Measurements from ENCODE around the gene ABCA7.

Gene ABCA7

DNA sequence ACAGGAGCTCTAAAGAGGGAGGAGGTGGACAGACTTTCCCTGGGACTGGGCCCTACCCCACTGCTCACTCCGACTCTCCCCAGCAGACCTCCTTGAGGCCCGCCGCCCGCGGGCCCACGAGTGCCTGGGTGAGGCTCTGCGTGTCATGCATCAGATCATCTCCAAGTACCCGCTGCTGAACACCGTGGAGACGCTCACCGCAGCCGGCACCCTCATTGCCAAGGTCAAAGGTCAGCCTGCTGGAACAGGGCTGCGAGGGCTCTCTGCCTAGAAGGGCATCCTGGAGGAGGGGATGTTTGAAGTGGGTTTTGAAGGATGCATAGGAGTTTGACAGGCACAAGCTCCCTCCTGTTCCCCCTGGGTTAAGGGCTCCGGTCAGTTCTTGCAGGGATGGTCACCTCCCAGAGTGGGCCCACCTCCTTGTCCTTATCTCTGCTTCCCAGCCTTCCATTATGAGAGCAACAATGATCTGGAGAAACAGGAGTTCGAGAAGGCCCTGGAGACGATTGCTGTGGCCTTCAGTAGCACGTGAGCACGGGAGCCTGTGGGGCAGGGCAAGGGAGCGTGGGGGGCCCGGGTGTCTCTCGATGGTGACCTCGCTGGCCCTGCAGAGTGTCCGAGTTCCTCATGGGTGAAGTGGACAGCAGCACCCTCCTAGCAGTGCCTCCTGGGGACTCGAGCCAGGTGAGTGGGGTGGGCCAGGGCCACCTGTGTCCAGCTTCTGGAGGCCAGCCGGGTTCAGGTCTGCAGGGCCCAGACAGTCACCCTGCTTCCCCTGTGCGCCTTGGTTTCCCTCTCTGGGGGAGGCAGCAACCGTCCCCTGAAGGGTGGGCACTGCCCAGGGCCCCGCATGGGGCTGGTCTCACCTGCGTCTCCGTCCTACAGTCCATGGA is 33.4 kb downstream of the ABCA7 start:
- Histone ChIP-seq H3K4me1 (ENCODE audit: control insufficient read depth in 1 of 2, insufficient read depth in 2 of 2, low read length in 2 of 2) (peaks cover 4 to 14% of the 10 kb centered on the region in 2 donors), H3K36me3 (ENCODE audit: control insufficient read depth in 1 of 2, insufficient read depth in 2 of 2, low read length in 2 of 2) (no peaks in the 10 kb centered on the region), H3K27me3 (ENCODE audit: low read depth, low read length) (peaks cover 13% of the 10 kb centered on the region), H3K4me3 (ENCODE audit: low read depth in 1 of 2, low read length in 2 of 2) (no peak overlapping the region), H3K9me3 (ENCODE audit: control insufficient read depth in 1 of 2, low read length in 2 of 2) (no peaks in the 10 kb centered on the region), H3K27ac (ENCODE audit: low read length) (no peak overlapping the region)

DNA sequence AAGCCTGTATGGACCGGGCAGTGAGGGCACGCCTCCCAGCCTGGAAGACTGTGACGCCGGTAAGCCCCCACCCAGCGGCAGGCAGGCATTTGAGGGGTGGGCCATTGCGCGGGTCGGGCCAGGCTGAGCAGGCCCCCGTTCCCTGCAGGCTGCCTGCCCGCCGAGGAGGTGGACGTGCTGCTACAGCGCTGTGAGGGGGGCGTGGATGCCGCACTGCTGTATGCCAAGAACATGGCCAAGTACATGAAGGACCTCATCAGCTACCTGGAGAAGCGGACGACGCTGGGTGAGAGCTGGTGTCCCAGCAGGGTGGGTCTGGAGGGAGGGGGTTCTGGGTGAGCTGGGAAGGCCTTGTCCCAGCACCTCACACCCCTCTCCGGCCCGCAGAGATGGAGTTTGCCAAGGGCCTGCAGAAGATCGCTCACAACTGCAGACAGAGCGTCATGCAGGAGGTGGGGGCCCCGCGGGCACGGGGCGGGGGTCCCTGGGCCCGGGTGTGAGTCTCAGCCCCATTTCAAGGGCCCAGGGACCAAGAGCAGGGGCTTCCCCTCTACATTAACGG is 34.1 kb downstream of the ABCA7 start:
- Histone ChIP-seq H3K4me1 (ENCODE audit: control insufficient read depth in 1 of 2, insufficient read depth in 2 of 2, low read length in 2 of 2) (peaks cover 4 to 14% of the 10 kb centered on the region in 2 donors), H3K36me3 (ENCODE audit: control insufficient read depth in 1 of 2, insufficient read depth in 2 of 2, low read length in 2 of 2) (no peaks in the 10 kb centered on the region), H3K27ac (ENCODE audit: low read length) (no peak overlapping the region), H3K27me3 (ENCODE audit: low read depth, low read length) (peaks cover 7% of the 10 kb centered on the region), H3K4me3 (ENCODE audit: low read depth in 1 of 2, low read length in 2 of 2) (no peak overlapping the region), H3K9me3 (ENCODE audit: control insufficient read depth in 1 of 2, low read length in 2 of 2) (no peaks in the 10 kb centered on the region)

DNA sequence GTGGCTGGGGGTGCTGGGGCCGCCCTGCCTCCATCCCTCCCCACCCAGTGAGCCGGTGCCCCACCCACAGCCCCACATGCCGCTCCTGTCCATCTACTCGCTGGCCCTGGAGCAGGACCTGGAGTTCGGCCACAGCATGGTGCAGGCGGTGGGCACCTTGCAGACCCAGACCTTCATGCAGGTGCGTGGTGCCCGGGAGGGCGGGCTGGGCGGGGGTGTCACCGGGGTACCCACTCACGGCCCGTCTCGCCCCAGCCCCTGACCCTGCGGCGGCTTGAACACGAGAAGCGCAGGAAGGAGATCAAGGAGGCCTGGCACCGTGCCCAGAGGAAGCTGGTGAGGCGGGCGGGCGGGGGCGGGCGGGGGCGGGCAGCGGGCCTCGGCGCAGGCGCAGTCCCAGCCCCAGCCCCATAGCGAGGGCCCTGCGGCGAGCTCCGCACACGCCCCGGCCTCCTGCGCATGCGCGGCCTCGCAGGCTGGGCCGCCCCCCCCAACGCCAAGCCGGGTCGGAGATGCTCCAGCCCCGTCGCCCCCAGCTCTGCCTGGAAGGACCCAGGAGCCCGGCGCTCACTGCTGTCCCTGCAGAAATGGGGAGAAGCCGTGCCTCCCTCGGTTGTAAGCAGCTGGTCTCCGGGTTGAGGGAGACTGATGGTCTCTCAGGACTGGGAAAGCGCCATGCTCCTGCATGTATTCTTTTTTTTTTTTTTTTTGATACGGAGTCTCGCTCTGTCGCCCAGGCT is 34.8 kb downstream of the ABCA7 start:
- Histone ChIP-seq H3K4me1 (ENCODE audit: control insufficient read depth in 1 of 2, insufficient read depth in 2 of 2, low read length in 2 of 2) (peaks cover 4 to 9% of the 10 kb centered on the region in 2 donors), H3K4me3 (ENCODE audit: low read depth in 1 of 2, low read length in 2 of 2) (no peak overlapping the region), H3K27me3 (ENCODE audit: low read depth, low read length) (peaks cover 7% of the 10 kb centered on the region), H3K9me3 (ENCODE audit: control insufficient read depth in 1 of 2, low read length in 2 of 2) (no peaks in the 10 kb centered on the region), H3K27ac (ENCODE audit: low read length) (no peak overlapping the region), H3K36me3 (ENCODE audit: control insufficient read depth in 1 of 2, insufficient read depth in 2 of 2, low read length in 2 of 2) (no peaks in the 10 kb centered on the region)

DNA sequence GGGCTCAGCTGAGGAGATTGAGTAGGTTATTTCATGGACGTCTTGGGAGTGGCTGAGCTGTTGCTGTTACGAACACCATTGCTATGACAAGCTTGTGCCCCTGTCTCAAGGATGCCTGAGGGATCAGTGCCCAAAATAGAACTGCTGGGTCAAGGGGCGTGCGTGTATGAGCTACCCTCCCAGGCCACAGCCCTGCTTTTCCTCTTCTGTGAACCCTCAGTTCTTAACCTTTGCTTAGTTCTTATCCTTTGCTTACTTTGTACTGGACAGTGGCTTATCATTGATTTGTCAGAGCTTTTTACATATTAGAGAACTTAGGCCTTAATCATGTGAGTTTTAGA is 36.1 kb downstream of the ABCA7 start:
- Histone ChIP-seq H3K9me3 (ENCODE audit: control insufficient read depth in 1 of 2, low read length in 2 of 2) (no peaks in the 10 kb centered on the region), H3K27ac (ENCODE audit: low read length) (no peak overlapping the region), H3K4me1 (ENCODE audit: control insufficient read depth in 1 of 2, insufficient read depth in 2 of 2, low read length in 2 of 2) (peaks cover 4 to 6% of the 10 kb centered on the region in 2 donors), H3K4me3 (ENCODE audit: low read depth in 1 of 2, low read length in 2 of 2) (no peak overlapping the region), H3K36me3 (ENCODE audit: control insufficient read depth in 1 of 2, insufficient read depth in 2 of 2, low read length in 2 of 2) (no peaks in the 10 kb centered on the region), H3K27me3 (ENCODE audit: low read depth, low read length) (peaks cover 3% of the 10 kb centered on the region)

DNA sequence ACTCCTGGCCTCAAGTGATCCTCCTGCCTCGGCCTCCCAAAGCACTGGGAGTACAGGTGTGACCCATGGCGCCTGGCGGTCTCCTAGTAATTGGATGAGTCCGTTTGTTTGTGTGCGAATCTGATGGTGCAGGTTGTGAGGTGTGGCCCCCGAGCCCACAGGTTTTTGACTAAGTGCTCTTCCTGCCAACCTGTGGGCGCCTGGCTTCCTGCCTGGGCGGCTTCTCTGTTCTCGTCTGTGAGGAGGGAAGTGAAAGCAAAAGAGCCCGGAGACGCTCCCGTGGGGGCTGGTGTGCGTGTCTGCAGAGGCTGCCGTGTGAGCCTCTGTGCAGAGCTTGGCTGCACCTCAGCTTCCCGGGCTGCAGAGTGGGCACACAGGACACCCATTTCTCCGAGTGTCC is 37.0 kb downstream of the ABCA7 start:
- Histone ChIP-seq H3K4me3 (ENCODE audit: low read depth in 1 of 2, low read length in 2 of 2) (no peak overlapping the region), H3K27ac (ENCODE audit: low read length) (no peak overlapping the region), H3K9me3 (ENCODE audit: control insufficient read depth in 1 of 2, low read length in 2 of 2) (no peaks in the 10 kb centered on the region), H3K27me3 (ENCODE audit: low read depth, low read length) (peaks cover 3% of the 10 kb centered on the region), H3K36me3 (ENCODE audit: control insufficient read depth in 1 of 2, insufficient read depth in 2 of 2, low read length in 2 of 2) (no peaks in the 10 kb centered on the region), H3K4me1 (ENCODE audit: control insufficient read depth in 1 of 2, insufficient read depth in 2 of 2, low read length in 2 of 2) (peaks cover 0 to 4% of the 10 kb centered on the region in 2 donors)

DNA sequence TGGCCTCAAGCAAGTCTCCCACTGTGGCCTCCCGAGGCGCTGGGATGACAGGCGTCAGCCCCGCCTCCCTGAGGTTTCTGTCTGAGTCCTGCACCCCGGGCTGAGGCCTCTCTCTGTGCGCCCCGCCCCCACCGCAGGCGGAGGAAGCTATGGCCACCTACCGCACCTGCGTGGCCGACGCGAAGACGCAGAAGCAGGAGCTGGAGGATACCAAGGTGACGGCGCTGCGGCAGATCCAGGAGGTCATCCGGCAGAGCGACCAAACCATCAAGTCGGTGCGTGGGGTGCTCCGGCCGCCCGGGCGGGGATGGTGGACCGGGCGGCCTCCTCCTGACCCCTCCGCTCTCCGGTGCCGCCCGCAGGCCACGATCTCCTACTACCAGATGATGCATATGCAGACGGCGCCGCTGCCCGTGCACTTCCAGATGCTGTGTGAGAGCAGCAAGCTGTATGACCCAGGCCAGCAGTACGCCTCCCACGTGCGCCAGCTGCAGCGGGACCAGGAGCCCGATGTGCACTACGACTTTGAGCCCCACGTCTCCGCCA is 39.7 kb downstream of the ABCA7 start:
- H3K27me3 ChIP-seq (ENCODE audit: low read depth, low read length), result no peaks in the 10 kb centered on the region
- H3K4me3 ChIP-seq (ENCODE audit: low read depth in 1 of 2, low read length in 2 of 2), result no peak overlapping the region
- H3K4me1 ChIP-seq (ENCODE audit: control insufficient read depth in 1 of 2, insufficient read depth in 2 of 2, low read length in 2 of 2), result peaks cover 4 to 8% of the 10 kb centered on the region in 2 donors
- no peaks in the 10 kb centered on the region for H3K9me3 ChIP-seq (ENCODE audit: control insufficient read depth in 1 of 2, low read length in 2 of 2)
- no peaks in the 10 kb centered on the region for H3K36me3 ChIP-seq (ENCODE audit: control insufficient read depth in 1 of 2, insufficient read depth in 2 of 2, low read length in 2 of 2)
- no peak overlapping the region for H3K27ac ChIP-seq (ENCODE audit: low read length)

DNA sequence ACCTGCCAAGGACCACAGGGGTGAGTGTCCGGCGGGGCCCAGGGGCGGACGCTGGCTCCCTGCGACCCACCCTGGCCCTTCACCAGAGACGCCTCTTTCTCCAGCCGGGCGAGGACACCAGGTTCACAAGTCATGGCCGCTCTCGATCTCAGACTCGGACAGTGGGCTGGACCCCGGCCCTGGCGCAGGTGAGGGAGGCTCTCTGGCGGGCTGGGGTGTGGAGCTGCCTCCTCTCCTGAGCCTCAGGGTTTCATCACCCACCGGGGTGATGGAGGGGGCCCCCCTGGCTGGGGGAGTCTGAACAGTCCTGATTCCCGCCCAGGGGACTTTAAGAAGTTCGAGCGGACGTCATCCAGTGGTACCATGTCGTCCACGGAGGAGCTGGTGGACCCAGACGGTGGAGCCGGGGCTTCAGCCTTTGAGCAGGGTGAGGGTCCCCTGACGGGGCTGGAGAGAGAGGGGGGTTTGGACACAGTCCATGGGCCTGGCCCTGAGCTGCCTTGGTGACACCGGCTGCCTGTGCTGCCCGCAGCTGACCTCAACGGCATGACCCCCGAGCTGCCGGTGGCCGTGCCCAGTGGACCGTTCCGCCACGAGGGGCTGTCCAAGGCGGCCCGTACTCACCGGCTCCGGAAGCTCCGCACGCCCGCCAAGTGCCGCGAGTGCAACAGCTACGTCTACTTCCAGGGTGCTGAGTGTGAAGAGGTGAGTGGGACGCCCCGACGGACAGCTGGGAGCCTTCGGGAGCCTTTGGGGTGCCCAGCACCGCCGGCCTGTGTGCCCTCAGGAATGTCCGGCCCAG is 40.7 kb downstream of the ABCA7 start:
- Histone ChIP-seq H3K27me3 (ENCODE audit: low read depth, low read length) (no peaks in the 10 kb centered on the region), H3K27ac (ENCODE audit: low read length) (no peak overlapping the region), H3K36me3 (ENCODE audit: control insufficient read depth in 1 of 2, insufficient read depth in 2 of 2, low read length in 2 of 2) (no peaks in the 10 kb centered on the region), H3K4me1 (ENCODE audit: control insufficient read depth in 1 of 2, insufficient read depth in 2 of 2, low read length in 2 of 2) (peaks cover 4 to 8% of the 10 kb centered on the region in 2 donors), H3K4me3 (ENCODE audit: low read depth in 1 of 2, low read length in 2 of 2) (no peak overlapping the region), H3K9me3 (ENCODE audit: control insufficient read depth in 1 of 2, low read length in 2 of 2) (no peaks in the 10 kb centered on the region)

DNA sequence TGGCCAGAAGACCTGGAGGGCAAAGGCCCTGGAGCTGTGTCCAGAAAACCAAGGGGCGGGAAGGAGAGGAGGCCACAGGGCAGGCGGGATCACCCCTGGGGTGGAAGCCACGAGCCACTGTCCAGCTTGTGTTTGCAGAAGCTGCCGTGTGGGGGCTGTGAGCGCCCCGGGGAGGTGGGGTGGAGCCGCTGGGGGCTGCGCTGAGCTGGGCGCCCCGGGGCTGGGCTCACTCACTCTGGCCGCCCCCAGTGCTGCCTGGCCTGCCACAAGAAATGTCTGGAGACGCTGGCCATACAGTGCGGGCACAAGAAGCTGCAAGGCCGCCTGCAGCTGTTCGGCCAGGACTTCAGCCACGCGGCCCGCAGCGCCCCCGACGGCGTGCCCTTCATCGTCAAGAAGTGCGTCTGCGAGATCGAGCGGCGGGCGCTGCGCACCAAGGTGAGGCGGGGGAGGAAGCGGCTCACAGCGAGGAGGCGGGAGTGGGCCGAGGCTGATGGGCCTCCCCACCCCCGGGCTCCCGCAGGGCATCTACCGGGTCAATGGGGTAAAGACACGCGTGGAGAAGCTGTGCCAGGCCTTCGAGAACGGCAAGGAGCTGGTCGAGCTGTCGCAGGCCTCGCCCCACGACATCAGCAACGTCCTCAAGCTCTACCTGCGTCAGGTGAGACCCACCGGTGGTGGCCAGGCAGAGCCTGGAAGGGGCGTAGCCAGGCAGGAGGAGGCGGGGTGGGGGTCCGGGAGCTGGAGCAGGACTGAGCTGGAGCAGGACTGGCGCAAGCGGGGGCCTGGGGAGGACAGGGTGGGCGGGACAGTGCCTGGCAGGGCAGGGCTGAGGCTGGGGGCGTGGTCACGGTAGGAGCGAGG is 41.6 kb downstream of the ABCA7 start:
- H3K36me3 ChIP-seq (ENCODE audit: control insufficient read depth in 1 of 2, insufficient read depth in 2 of 2, low read length in 2 of 2), result peaks cover 0 to 7% of the 10 kb centered on the region in 2 donors
- no peaks in the 10 kb centered on the region for H3K27me3 ChIP-seq (ENCODE audit: low read depth, low read length)
- no peak overlapping the region for H3K4me3 ChIP-seq (ENCODE audit: low read depth in 1 of 2, low read length in 2 of 2)
- H3K4me1 ChIP-seq (ENCODE audit: control insufficient read depth in 1 of 2, insufficient read depth in 2 of 2, low read length in 2 of 2), result peaks cover 0 to 8% of the 10 kb centered on the region in 2 donors
- no peak overlapping the region for H3K27ac ChIP-seq (ENCODE audit: low read length)
- H3K9me3 ChIP-seq (ENCODE audit: control insufficient read depth in 1 of 2, low read length in 2 of 2), result no peaks in the 10 kb centered on the region

DNA sequence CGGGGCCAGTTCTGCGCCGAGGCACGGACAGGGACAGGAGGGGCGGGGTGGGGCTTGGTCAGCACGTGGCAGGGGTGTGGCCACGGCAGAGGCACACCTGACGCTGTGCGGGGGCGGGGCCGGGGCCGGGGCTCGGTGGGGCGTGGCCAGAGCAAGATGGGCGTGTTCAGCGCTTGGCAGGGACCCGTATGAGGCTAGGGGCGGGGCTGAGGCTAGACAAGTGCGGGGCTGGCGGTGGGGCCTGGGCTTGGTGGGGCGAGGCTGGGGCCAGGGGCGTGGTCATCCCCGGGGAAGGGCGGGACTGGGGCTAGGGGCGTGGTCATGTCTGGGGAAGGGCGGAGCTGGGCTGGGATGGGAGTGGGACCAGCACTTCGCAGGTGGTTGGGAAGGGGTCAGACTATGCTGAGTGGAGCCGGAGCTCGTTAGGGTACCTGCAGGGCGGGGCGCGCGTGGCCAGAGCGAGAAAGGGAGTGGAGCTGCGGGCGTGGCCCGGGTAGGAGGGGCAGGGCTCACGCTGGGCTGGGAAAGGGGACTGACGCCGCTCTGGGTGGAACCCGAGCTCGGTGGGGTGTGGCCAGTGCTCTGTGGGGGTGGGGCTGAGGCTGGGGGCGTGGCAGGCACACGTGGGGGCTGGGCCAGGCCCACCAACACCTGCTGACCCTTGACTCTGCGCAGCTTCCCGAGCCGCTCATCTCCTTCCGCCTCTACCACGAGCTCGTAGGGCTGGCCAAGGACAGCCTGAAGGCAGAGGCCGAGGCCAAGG is 42.4 kb downstream of the ABCA7 start:
- Histone ChIP-seq H3K27me3 (ENCODE audit: low read depth, low read length) (no peaks in the 10 kb centered on the region), H3K4me1 (ENCODE audit: control insufficient read depth in 1 of 2, insufficient read depth in 2 of 2, low read length in 2 of 2) (peaks cover 0 to 8% of the 10 kb centered on the region in 2 donors), H3K36me3 (ENCODE audit: control insufficient read depth in 1 of 2, insufficient read depth in 2 of 2, low read length in 2 of 2) (peaks cover 0 to 7% of the 10 kb centered on the region in 2 donors), H3K4me3 (ENCODE audit: low read depth in 1 of 2, low read length in 2 of 2) (peak overlapping the region in 1 of 2 donors; percentile 8), H3K9me3 (ENCODE audit: control insufficient read depth in 1 of 2, low read length in 2 of 2) (no peaks in the 10 kb centered on the region), H3K27ac (ENCODE audit: low read length) (no peak overlapping the region)
